SK-N-SH treated with all-trans-retinoic acid at 6 μM for 48 hours (cell line): ENCODE results near the gene FRAS1.

Experiments
- ATAC-seq: fragments of 200-7000 bp; cut with Tn5 transposase; 3 replicates; pipeline ENCODE4 v1.9.1; 2020; ENCODE audit warnings: mild to moderate bottlenecking, moderate library complexity
- ARNTL ChIP-seq: fragments of 450-650 bp; formaldehyde crosslinking; IDR thresholded peaks from 2 replicates; pipeline ENCODE4 v1.5.0; 2020; ENCODE audit warnings: low read depth, mild to moderate bottlenecking, moderate library complexity, borderline replicate concordance
- BACH2 ChIP-seq: fragments of 250-450 bp; sonication (Bioruptor Pico); IDR thresholded peaks from 2 replicates; pipeline ENCODE4 v1.9.0; 2021; ENCODE audit warnings: mild to moderate bottlenecking, borderline replicate concordance
- CSDC2 ChIP-seq: fragments of 250-450 bp; sonication (Bioruptor Pico); IDR thresholded peaks from 2 replicates; pipeline ENCODE4 v1.5.0; 2020; ENCODE audit warnings: mild to moderate bottlenecking, moderate library complexity
- CSRNP3 ChIP-seq: fragments of 250-450 bp; sonication (Bioruptor Pico); IDR thresholded peaks from 2 replicates; pipeline ENCODE4 v1.5.1; 2021; ENCODE audit warnings: mild to moderate bottlenecking, moderate library complexity
- ESRRG ChIP-seq: fragments of 250-450 bp; sonication (Bioruptor Pico); IDR thresholded peaks from 2 replicates; pipeline ENCODE4 v1.6.1; 2021; ENCODE audit warnings: mild to moderate bottlenecking
- GLIS3 ChIP-seq: fragments of 250-450 bp; sonication (Bioruptor Pico); IDR thresholded peaks from 2 replicates; pipeline ENCODE4 v1.5.0; 2020; ENCODE audit warnings: mild to moderate bottlenecking, moderate library complexity
- ISL1 ChIP-seq: fragments of 250-450 bp; sonication (Bioruptor Pico); IDR thresholded peaks from 2 replicates; pipeline ENCODE4 v2.1.2; 2022; ENCODE audit warnings: mild to moderate bottlenecking, moderate library complexity
- OSR1 ChIP-seq: fragments of 250-450 bp; sonication (Bioruptor Pico); IDR thresholded peaks from 2 replicates; pipeline ENCODE4 v1.8.0; 2022; ENCODE audit warnings: moderate library complexity, mild to moderate bottlenecking, inconsistent platforms
- POU6F1 ChIP-seq: fragments of 250-450 bp; sonication (Bioruptor Pico); IDR thresholded peaks from 2 replicates; pipeline ENCODE4 v1.8.0; 2021; ENCODE audit warnings: low read depth, mild to moderate bottlenecking, moderate library complexity, borderline replicate concordance
- PPARA ChIP-seq: fragments of 250-450 bp; sonication (Bioruptor Pico); IDR thresholded peaks from 2 replicates; pipeline ENCODE4 v1.5.0; 2020; ENCODE audit warnings: mild to moderate bottlenecking, borderline replicate concordance
- RARB ChIP-seq: fragments of 250-450 bp; sonication (Bioruptor Pico); IDR thresholded peaks from 2 replicates; pipeline ENCODE4 v1.8.0; 2021; ENCODE audit warnings: mild to moderate bottlenecking, moderate library complexity
- SNAI2 ChIP-seq: fragments of 250-450 bp; sonication (Bioruptor Pico); IDR thresholded peaks from 2 replicates; pipeline ENCODE4 v1.5.0; 2020; ENCODE audit warnings: mild to moderate bottlenecking, moderate library complexity
- TCF4 ChIP-seq: fragments of 250-450 bp; sonication (Bioruptor Pico); IDR thresholded peaks from 2 replicates; pipeline ENCODE4 v1.8.0; 2021; ENCODE audit warnings: mild to moderate bottlenecking, moderate library complexity, borderline replicate concordance
- TOX ChIP-seq: fragments of 250-450 bp; sonication (Bioruptor Pico); IDR thresholded peaks from 2 replicates; pipeline ENCODE4 v1.8.0; 2021; ENCODE audit warnings: mild to moderate bottlenecking, moderate library complexity, borderline replicate concordance
- TSHZ2 ChIP-seq: fragments of 250-450 bp; sonication (Bioruptor Pico); IDR thresholded peaks from 2 replicates; pipeline ENCODE4 v1.5.0; 2020; ENCODE audit warnings: mild to moderate bottlenecking, moderate library complexity
- ZC3H10 ChIP-seq: fragments of 250-450 bp; sonication (Bioruptor Pico); IDR thresholded peaks from 2 replicates; pipeline ENCODE4 v1.5.1; 2021; ENCODE audit warnings: mild to moderate bottlenecking, moderate library complexity
- ZFP3 ChIP-seq: fragments of 250-450 bp; sonication (Bioruptor Pico); IDR thresholded peaks from 2 replicates; pipeline ENCODE4 v1.5.0; 2020; ENCODE audit warnings: mild to moderate bottlenecking, moderate library complexity
- ZFP30 ChIP-seq: fragments of 450-650 bp; formaldehyde crosslinking; IDR thresholded peaks from 2 replicates; pipeline ENCODE4 v1.5.0; 2022; ENCODE audit warnings: mild to moderate bottlenecking, moderate library complexity
- ZNF565 ChIP-seq: fragments of 450-650 bp; formaldehyde crosslinking; conservative IDR thresholded peaks from 2 replicates; pipeline ENCODE4 v1.5.0; 2020; ENCODE audit warnings: low read depth, mild to moderate bottlenecking, moderate library complexity
- ZNF70 ChIP-seq: fragments of 450-650 bp; formaldehyde crosslinking; IDR thresholded peaks from 2 replicates; pipeline ENCODE4 v1.5.0; 2020; ENCODE audit warnings: mild to moderate bottlenecking, moderate library complexity
- ZNF8 ChIP-seq: fragments of 450-650 bp; formaldehyde crosslinking; IDR thresholded peaks from 2 replicates; pipeline ENCODE4 v1.5.0; 2020; ENCODE audit warnings: mild to moderate bottlenecking, moderate library complexity
- TF ChIP-seq, protein P1 (sequence below): fragments of 250-450 bp; sonication (Bioruptor Pico); IDR thresholded peaks from 2 replicates; pipeline ENCODE4 v1.8.0; 2020; ENCODE audit warnings: mild to moderate bottlenecking, moderate library complexity, borderline replicate concordance
- TF ChIP-seq, protein P2 (sequence below): fragments of 250-450 bp; sonication (Bioruptor Pico); IDR thresholded peaks from 2 replicates; pipeline ENCODE4 v1.5.1; 2020; ENCODE audit warnings: low read depth, mild to moderate bottlenecking, moderate library complexity

FRAS1 gene

GRCh38 chr4:78342125-78342524, 285.0 kb downstream of the FRAS1 start:
- no peak for ATAC-seq
- TF ChIP-seq ZNF70 (CRISPR knock-in tag) (no peak), ISL1 (no peak), TOX (CRISPR knock-in tag) (no peak)
- TF ChIP-seq, all 23 proteins: peak for 0

DNA sequence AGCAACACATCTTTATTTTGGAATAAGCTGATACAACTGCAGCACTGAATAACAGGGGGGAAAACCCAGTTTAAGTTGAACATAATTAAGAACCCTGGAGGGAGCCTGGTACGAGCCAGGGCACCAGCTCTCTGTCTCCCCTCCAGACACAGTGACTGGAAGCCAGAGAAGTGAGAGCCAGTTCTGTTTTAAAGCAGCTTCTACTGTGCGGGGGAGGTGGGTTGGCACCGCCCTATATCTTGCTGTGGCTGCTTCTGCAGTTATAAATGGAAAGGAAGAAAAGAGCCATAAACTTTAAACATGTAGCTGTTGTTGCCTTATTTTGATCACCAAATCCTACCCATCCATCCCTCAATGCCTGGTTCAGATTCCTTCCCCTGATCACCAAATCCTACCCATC, 286.6 kb downstream of the FRAS1 start:
- no peak for TF ChIP-seq ZNF70 (CRISPR knock-in tag)
- no peak for TF ChIP-seq ZFP30 (CRISPR knock-in tag)
- TF ChIP-seq ZC3H10 (CRISPR knock-in tag), result no peak
- no peak for TF ChIP-seq TSHZ2 (CRISPR knock-in tag)
- no peak for TF ChIP-seq ESRRG (CRISPR knock-in tag)
- no peak for TF ChIP-seq ZNF8
- TF ChIP-seq ZNF565 (CRISPR knock-in tag), result no peak
- no peak for TF ChIP-seq ZFP3
- TF ChIP-seq GLIS3 (CRISPR knock-in tag), result no peak
- TF ChIP-seq, protein P1, sequence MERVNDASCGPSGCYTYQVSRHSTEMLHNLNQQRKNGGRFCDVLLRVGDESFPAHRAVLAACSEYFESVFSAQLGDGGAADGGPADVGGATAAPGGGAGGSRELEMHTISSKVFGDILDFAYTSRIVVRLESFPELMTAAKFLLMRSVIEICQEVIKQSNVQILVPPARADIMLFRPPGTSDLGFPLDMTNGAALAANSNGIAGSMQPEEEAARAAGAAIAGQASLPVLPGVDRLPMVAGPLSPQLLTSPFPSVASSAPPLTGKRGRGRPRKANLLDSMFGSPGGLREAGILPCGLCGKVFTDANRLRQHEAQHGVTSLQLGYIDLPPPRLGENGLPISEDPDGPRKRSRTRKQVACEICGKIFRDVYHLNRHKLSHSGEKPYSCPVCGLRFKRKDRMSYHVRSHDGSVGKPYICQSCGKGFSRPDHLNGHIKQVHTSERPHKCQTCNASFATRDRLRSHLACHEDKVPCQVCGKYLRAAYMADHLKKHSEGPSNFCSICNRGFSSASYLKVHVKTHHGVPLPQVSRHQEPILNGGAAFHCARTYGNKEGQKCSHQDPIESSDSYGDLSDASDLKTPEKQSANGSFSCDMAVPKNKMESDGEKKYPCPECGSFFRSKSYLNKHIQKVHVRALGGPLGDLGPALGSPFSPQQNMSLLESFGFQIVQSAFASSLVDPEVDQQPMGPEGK (CRISPR knock-in tag), result no peak
- no peak for TF ChIP-seq CSDC2 (CRISPR knock-in tag)
- TF ChIP-seq ISL1, result no peak
- TF ChIP-seq ARNTL (CRISPR knock-in tag), result no peak
- TF ChIP-seq SNAI2 (CRISPR knock-in tag), result no peak
- no peak for TF ChIP-seq RARB (CRISPR knock-in tag)
- TF ChIP-seq, protein P2, sequence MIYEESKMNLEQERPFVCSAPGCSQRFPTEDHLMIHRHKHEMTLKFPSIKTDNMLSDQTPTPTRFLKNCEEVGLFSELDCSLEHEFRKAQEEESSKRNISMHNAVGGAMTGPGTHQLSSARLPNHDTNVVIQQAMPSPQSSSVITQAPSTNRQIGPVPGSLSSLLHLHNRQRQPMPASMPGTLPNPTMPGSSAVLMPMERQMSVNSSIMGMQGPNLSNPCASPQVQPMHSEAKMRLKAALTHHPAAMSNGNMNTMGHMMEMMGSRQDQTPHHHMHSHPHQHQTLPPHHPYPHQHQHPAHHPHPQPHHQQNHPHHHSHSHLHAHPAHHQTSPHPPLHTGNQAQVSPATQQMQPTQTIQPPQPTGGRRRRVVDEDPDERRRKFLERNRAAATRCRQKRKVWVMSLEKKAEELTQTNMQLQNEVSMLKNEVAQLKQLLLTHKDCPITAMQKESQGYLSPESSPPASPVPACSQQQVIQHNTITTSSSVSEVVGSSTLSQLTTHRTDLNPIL (CRISPR knock-in tag), result no peak
- no peak for ATAC-seq

DNA sequence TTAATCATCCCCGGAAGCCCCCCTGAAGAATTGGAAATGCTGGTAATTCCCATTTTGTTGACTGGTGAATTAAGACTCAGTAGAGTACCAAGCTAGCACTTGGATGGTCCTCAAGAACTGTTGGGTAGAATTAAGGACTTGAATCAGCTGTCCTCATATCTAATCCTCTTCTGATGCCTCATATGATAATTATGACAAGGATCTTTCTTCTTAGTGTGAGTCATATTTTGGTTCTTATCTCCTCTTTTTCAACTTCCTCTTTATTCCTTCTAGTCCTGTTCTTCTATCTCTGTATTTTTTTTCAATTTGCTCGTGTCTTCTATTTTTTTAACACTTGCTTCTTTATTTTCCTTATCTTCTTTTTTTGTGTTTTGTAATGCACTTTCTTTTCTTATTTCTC, 288.1 kb downstream of the FRAS1 start:
- ATAC-seq, result no peak
- TF ChIP-seq ZFP3 (no peak), TSHZ2 (CRISPR knock-in tag) (no peak), ZFP30 (CRISPR knock-in tag) (no peak), CSRNP3 (CRISPR knock-in tag) (no peak), SNAI2 (CRISPR knock-in tag) (no peak), TCF4 (CRISPR knock-in tag) (no peak), POU6F1 (no peak), ZNF8 (no peak), CSDC2 (CRISPR knock-in tag) (no peak), ARNTL (CRISPR knock-in tag) (no peak), BACH2 (CRISPR knock-in tag) (no peak), GLIS3 (CRISPR knock-in tag) (no peak), RARB (CRISPR knock-in tag) (no peak), OSR1 (CRISPR knock-in tag) (no peak), PPARA (CRISPR knock-in tag) (no peak)
- TF ChIP-seq, protein P1 (CRISPR knock-in tag), result no peak
- TF ChIP-seq, protein P2 (CRISPR knock-in tag), result no peak
